GM19035 (cell line): ENCODE measurements around the gene ANKRD9.
"Not testable (repeated sequence)": the region's sequence is repeated elsewhere in the genome, so short reads cannot be mapped to it uniquely, and the experiment has no call there.

ENCODE experiments used
- ATAC-seq: cut with Tn5 transposase; IDR thresholded peaks from one replicate; pipeline ENCODE4 v1.9.1; 2021; ENCODE audit not compliant: unreplicated experiment

The ANKRD9 gene

DNA sequence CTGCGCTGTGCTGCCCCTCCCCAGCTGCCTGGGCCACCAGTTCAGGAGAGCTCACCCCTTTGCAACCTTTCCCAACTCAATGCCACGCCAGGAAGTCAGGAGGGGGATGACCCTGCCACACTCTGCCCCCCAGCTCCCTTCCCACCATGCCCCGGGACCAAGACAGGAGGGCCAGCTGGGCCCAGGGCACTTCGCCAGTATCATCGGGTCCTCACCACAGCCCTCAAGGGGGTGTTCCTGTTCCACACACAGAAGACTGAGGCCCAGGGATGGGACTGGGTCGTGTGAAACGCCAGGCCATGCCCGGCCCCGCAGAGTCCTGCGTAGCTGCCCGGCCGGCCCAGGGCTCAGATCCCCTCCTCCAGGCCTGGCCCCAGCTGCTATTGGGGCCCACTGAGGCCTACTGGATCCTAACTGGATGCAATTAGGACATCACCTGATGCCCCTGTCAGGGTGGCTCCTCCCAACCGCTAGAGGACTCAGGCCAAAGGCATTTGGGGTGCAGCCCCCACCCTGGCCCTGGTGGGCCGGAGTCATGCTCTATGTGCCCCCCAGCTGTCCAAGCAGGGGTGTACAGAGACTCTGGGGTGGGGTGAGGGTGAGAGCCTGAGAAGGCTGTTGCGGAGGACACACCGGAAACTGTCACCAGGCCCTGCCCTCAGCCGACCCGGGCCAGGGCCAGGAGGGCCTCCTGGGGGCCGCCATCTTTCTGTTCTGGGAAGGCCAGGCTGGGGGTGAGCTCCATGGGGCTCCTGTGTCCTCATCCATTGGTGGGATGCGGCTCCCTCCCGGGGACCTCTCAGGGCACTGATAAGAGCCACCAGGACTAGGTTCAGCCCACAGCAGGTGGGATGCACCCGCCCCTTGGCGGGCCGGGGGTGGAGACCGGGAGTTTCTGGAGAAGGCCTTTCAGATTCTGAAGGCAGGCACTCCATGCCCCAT, 29.3 kb upstream of the ANKRD9 start:
- ATAC-seq, result no peak

DNA sequence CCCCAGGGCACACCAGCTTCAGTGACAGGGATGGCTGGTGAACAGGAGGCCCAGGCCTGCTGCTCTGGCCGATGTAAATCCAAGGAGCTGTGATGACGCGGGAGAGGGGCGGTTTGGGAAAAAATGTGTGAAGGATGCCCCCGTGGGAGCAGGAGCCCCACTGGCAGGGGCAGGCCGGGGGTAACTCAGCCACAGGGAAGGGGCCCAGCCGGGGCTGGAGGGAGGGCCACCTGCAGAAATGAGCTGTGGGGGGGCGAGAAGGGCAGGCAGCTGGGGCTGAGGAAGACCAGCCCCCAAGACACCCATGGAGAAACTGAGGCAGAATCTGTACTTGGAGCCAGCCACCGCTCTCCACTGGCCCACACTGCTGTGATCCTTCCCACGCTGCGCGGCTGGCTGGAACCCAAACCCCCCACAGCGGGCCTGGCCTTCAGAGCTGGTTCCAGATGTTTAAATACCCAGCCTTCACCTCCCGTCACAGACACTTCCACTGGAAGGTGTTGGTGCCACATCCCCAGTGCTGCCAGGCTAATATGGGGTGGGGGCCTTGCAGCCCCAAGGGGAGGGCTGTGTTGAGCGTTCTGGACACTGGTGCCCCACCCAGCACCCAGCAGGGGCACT, 28.5 kb upstream of the ANKRD9 start:
- ATAC-seq, result no peak

DNA sequence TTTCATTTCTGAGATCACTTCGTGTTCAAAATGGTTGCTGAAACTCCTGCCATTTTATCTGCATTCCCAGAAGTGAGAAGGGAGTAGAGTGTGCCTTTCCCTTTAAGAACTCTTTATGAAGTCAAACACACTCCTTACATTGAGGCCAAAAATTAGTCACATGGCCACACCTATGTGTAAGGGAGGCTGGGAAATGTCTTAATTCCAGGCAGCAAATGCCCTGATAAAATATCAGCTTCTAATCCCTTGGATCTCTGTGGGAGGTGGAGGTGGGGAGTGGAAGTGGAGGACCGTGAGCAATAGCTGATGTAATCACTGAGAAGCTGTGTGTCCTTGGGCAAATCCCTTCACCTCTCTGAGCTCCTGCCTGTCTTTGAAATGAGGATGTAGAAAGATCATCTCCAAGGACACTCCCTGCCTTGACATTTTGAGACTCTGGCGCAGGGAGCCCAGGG, 22.7 kb upstream of the ANKRD9 start:
- no peak for ATAC-seq

DNA sequence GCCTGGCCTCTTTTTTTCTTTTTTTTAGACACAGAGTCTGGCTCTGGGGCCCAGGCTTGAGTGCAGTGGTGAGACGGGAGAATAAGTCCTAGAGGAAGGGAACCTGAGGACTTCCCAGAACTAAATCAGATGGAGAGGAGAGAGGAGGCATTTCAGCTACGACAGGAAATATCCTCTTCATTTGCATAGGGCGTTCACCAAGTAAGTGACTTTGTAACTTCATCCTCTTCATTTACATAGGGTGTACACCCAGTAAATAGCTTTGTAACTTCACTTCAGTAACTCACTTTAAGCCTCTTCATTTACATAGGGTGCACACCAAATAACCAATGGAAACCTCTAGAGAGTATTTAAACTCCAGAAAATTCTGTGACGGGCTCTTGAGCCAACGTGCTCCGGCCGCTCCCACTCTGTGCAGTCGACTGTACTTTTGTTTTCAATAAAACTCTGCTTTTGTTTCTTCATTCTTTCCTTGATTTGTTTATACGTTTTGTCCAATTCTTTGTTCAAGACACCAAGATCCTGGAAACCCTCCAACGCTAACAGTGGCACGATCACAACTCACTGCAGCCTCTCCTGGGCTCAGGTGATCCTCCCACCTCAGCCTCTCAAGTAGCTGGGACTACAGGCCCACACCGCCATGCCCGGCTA, 21.4 kb upstream of the ANKRD9 start:
- no peak for ATAC-seq

DNA sequence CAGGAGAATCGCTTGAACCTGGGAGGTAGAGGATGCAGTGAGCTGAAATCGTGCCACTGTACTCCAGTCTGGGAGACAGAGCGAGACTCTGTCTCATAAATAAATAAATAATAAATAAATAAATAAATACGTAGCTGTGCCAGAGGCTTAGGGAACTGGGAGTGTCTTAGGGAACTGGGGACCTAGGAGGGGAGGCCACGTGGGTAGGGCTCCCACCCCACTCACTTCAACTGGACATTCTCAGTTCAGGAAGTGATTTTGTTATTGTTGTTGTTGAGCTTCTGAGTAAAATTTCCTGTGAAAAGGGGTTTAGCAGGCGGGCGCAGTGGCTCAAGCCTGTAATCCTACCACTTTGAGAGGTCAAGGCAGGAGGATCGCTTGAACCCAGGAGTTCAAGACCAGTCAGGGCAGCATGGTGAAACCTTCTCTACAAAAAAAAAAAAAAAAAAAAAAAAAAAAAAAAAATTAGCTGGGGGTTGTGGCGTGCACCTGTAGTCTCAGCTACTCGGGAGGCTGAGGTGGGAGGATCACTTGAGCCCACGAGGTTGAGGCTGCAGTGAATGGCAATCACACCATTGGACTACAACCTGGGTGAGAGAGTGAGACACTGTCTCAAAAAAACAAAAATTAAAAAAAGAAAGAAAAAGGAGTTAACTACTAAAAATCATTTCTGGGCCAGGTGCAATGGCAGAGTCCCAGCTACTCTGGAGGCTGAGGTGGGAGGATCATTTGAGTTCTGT, 19.0 kb upstream of the ANKRD9 start:
- no peak for ATAC-seq

DNA sequence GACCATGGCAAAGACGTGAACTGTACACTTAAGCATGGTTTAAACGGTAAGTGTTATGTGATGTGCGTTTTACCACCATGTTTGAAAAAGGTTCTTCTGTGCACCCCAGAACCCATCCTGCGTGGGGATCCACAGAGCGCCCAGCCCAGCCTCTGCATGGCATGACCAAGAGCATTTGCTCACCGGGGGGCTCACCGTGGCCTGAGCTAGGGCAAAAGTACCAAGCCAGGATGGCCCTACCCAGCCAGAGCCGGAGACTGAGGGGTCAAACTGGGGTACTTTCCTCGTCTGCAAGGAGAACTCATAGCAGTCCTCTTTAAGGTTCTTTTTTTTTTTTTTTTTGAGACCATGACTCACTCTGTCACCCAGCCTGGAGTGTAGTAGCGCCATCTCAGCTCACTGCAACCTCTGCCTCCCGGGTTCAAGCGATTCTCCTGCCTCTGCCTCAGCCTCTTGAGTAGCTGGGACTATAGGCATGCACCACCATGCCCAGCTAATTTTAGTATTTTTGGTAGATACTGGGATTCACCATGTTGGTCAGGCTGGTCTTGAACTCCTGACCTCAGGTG, 16.4 kb upstream of the ANKRD9 start:
- no peak for ATAC-seq

DNA sequence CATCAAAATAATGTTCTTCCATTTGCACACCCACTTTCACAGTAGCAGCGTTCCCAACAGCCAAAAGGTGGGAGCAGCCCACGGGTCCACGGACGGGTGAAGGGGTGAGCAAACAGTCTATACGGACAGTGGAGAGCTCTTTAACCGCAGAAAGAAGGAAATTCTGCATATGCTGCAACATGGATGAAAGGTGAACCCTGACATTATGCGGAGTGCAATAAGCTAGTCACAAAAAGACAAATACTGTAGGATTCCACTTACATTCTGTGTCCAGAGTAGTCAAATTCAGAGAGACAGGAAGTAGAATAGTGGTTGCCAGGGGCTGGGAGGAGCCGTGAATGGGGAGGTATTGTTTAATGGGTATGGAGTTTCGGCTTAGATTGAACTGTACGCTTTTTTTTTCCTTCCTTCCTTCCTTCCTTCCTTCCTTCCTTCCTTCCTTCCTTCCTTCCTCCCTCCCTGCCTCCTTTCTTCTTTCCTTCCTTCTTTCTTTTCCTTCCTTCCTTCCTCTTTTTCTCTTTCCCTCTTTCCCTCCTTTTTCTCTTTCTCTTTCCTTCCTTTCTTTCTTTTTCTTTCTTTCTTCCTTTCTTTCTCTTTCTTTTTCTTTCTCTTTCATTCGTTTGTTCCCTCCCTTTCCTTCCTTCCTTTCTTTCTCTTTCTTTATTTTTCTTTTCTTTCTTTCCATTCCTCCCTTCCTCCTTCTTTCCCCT, 15.8 kb upstream of the ANKRD9 start:
- ATAC-seq, result peak; percentile 24

DNA sequence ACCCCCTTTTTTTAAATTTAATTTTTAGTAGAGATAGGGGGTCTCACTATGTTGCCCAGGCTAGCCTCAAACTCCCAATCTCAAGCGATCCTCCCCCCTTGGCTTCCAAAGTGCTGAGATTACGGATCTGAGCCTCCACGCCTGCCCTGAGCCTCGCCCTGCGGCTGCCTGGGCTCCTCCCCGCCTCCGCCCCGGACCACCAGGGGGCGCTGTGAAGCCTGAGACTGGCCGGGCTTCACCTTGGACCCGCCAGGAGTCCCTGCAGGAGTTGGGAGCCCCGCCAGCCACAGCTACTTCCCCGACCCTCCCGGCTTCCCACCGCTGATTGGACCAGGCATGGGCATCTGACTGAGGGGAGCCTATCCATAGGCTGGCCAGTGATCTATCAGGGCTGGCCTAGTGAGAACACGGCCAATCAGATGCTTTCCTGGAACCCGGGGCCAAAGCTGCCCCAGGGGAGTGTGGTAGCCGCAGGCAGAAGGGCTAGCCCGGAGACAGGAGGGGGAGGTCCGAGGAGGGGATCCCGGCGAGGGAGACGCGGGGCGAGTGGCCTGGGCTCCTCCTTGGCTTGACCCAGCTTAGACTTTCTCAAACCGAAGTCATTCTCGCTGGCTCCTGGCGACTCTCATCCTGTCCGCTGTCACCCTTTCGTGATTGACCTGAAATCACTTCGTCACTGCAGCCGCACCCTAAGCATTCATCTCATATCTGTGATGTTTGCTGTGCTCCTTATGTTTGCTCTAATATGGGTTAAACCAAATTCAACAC, 15.1 kb upstream of the ANKRD9 start:
- peak; percentile 98 for ATAC-seq

DNA sequence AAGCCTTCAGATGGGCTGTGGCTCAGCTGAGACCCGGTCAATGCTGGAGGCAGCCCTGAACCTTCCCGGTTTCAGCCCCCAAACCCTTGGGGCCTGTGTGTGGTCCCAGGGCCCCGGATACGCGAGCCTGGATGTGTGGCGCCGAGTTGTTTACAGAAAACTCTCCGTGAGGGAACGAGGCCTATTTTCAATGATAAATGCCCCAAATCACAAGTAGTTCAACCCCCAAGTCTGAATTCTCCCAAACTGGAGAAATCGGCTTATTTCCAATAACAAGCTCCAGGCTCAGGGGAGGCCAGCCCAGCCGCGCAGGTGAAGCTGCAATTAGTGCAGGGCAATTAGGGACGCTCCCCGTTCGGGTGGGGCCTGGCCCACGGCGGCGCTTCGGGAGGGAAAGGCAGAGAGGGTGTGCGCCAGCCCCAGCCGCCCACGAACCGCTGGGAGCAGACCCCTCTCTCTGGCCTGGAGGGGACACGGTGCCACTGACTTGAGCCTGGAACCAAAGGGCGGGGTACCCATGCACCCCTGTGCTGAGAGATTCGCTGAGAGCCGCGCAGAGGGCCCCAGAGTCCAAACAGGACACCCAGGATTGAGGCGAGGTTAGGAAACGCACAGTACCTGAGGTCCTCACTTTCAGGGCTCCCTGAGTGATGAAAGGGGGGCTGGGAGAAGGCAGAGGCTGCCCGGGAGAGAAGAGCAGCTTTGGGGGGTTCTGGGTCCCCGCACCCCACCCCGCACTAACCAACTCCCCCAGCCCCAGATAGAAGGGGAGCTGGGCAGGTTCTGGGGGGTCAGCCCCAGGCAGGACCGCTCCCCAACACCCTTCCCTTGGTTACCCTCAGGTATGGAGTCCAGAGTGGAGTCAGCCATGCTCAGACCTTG, 14.2 kb upstream of the ANKRD9 start:
- peak; percentile 3 for ATAC-seq

DNA sequence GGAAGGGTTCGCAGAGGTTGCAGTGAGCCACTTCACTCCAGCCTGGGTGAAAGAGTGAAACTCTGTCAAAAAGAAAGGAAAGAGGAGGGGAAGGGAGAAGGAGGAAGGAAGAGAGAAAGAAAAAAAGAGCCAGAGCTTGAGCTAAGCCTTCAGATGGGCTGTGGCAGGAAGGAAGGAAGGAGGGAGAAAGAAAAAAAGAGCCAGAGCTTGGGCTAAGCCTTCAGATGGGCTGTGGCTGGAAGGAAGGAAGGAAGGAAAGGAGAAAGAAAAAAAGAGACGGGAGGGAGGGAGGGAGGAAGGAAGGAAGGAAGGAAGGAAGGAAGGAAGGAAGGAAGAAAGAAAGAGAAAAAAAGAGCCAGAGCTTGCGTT, 13.6 kb upstream of the ANKRD9 start:
- no peak for ATAC-seq

DNA sequence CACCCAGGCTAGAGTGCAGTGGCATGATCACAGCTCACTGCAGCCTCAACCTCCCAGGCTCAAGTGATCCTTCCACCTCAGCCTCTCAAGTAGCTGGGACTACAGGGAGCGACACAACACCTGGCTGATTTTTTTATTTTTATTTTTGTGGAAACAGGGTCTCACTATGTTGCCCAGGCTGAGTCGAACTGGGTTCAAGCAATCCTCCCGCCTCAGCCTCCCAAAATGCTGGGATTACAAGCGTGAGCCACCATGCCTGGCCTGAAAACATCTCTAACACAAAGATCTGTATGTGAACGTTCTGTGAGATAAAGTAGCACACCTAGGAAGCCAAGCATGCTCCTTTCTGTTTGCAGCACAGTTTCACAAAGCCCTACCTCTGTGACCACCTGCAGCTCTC, 10.1 kb upstream of the ANKRD9 start:
- not testable (repeated sequence) for ATAC-seq

DNA sequence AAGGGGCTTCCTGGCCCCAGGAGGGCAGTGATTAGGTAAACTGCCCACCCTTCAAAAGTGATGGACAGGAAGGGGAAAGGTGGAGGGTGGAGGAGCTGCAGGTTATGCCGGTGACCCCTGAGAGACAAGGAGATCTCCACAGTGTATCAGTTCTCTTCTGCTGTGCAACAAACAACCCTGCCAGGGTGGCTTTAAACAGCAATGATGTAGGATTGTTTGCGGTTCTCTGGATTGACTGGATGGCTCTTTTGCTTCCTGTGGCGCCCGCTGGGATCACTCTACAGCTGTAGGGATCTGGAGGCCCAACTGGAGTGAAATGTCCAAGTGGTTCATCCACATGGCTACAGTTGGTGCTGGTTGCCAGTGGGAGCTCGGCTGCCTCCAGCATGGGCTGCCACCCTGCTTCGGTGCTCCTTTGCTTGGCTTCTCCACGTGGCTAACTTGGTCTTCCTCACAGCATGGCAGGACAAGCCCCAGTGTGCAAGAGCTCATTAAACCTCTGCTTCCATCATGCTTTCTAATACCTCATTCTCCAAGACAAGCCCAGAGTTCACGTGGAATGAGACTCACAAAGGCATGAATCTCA, 8.6 kb upstream of the ANKRD9 start:
- no peak for ATAC-seq

DNA sequence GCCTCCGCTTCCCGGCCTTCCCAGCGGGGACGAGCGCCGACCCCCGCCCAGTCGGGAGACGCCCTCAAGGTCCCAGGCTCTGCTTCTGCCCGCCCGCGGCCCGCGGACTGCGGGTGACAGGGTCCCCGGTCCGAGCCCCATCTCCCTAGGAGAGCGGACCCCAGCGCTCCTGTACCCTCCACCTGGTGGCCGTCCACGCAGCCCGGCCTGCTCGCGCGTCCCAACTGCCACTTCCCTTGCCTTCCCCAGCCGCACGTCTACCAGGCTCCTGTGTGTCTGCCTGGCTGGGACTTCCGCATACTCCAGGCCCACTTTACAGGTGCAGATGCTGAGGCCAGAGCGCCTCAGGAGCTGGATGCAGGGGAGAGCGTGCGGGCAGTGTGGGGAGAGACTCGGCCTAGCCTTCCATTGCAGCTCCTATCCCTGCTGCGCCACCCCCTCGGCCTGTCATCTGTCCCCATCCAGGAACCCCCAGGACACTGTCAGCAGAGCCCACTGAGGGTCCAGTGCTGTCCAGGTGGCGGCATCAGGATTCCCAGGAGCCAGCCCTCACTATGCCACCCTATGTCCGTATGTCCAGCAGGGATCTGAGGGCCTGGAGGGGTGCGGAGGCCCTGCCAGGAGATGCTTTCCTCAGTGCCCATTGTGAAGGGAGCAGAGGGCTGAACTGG, 8.0 kb upstream of the ANKRD9 start:
- ATAC-seq, result no peak

DNA sequence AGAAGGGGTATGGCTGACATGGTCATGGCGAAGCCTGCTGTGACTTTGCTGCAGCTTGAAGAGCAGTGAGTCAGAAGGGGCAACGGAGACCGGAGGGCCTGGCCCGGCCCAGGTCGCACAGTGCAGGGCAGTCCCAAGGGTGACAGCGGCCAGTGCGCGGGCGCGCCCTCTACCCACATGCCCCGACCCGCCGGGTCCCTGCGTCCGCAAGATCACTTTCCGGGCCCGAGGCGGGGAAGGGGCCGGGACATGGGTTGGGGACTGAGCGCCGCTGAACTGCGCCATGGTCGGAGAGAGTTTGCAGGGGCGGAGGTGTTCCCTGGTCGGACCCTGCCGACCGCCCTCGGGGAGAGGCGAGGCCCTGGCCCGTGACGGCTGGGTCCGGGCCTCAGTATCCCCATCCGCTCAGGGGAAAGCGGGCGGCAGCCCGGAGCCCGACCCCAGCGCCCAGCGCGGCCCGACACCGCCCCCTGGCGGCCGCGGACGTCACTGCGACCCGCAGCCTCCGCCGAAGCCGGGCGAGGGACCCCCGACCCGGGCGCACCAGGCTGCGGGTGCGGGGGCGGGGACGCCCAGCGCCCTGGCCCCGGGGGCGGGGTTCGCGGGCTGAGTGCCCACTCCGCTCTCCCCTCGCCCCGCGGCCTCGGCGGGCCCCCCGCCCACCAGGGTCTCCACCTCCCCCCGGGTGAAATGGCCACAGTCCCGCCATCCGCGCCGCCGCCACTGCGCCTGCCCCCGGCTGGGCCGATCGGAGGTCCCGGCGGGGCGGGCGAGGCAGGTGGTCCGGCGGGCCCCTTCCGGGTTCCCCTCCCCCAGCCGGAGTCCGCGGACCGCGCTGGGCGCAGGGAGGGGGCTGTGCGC, 7.2 kb upstream of the ANKRD9 start:
- ATAC-seq, result peak; percentile 64

DNA sequence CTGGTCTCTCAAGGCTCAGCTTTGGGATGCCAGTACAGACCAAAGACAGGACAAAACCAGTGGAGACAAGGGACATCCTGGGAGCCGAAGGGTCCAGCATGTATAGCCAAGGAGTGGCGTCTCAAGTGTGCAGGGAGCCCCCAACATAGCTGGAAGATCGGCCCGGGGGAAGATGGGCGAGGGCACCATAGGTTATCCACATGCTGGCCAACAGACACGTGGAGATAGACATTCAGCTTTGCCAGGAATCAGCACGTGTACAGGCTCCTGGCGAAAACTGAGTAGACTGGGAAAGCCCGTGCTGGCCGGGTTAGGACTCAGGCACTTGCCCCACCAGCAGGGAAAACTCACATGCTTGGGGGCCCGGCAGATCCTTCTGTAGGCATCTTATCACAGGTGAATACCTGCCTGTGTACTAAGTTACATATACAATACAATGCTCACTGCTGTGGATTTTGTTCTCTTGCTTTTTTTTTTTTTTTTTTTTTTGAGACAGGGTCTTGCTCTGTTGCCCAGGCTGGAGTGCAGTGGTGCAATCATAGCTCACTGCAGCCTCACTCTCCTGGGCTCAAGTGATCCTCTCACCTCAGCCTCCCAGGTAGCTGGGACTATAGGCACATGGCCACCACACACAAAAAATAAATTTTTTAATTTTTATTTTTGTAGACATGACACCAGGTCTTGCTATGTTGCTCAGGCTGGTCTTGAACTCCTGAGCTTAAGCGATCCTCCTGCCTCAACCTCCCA, 5.6 kb upstream of the ANKRD9 start:
- no peak for ATAC-seq
